Neural progenitor cell (in vitro differentiated cells): ENCODE results near the gene VAV2.

Experiments
- EZH2 ChIP-seq: fragments of 200-600 bp; sonication (generic); IDR thresholded peaks from 2 replicates; pipeline ENCODE4 v1.6.1; 2017; ENCODE audit warnings: antibody characterized with exemption, mild to moderate bottlenecking, moderate library complexity
- EZH2phosphoT487 ChIP-seq: fragments of 200-600 bp; sonication (generic); IDR thresholded peaks from 2 replicates; pipeline ENCODE4 v1.6.1; 2017; ENCODE audit warnings: antibody characterized with exemption
- TF ChIP-seq, protein P1 (sequence below): fragments of 200-600 bp; sonication (generic); IDR thresholded peaks from 2 replicates; pipeline ENCODE4 v1.5.1; 2017; ENCODE audit warnings: antibody characterized with exemption, mild to moderate bottlenecking

DNA sequence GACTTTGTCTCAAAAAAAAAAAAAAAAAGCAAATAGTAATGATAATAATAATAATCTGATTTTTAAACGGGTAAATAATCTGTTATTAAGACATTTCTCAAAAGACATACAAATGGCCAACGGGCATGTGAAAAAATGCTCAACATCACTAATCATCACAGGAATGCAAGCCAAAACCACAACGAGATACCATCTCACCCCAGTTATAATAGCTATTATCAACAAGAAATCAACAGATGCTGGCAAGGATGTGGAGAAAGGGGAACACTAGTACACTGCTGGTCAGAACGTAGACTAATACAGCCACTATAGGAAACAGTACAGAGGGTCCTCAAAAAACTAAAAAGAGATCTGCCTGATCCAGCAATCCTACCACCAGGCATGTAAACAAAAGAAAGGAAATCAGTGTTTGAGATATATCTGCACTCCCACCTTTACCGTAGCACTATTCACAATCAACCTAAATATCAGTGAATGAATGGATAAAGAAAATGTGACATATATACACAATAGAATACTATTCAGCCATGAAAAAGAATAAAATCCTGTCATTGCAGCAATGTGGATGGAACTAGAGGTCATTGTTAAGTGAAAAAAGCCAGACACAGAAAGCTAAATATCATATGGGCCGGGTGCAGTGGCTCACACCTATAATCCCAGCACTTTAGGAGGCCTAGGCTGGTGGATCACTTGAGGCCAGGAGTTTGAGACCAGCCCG is 24.9 kb downstream of the VAV2 start:
- TF ChIP-seq, protein P1, sequence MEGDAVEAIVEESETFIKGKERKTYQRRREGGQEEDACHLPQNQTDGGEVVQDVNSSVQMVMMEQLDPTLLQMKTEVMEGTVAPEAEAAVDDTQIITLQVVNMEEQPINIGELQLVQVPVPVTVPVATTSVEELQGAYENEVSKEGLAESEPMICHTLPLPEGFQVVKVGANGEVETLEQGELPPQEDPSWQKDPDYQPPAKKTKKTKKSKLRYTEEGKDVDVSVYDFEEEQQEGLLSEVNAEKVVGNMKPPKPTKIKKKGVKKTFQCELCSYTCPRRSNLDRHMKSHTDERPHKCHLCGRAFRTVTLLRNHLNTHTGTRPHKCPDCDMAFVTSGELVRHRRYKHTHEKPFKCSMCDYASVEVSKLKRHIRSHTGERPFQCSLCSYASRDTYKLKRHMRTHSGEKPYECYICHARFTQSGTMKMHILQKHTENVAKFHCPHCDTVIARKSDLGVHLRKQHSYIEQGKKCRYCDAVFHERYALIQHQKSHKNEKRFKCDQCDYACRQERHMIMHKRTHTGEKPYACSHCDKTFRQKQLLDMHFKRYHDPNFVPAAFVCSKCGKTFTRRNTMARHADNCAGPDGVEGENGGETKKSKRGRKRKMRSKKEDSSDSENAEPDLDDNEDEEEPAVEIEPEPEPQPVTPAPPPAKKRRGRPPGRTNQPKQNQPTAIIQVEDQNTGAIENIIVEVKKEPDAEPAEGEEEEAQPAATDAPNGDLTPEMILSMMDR, result no peak
- no peak for TF ChIP-seq EZH2
- no peak for TF ChIP-seq EZH2phosphoT487
